GM21515 (cell line): ENCODE data around the gene TMEM79.

Source experiments
- ATAC-seq: cut with Tn5 transposase; IDR thresholded peaks from one replicate; pipeline ENCODE4 v1.9.1; 2021; ENCODE audit not compliant: unreplicated experiment

Gene TMEM79

GRCh38 chr1:156262461-156263287 lies 21.5 kb upstream of the TMEM79 start:
- ATAC-seq, result no peak

DNA sequence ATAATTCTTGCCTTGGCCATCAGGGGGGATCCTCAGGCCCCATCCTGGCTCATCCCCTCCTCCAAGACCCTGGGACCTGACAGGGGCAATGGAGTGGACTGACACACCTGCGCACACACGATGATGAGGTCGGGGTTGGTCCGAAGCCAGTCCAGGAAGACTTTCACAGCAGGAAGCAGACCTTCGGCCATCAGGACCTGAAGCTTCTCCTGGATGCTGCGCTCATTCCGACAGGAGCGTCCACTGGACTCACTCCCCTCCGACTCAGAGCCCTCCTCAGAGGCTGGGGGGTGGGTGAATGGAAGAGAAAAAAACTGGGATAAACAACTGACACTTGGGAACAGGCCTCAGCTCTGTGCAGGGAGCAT lies 20.9 kb upstream of the TMEM79 start:
- no peak for ATAC-seq

DNA sequence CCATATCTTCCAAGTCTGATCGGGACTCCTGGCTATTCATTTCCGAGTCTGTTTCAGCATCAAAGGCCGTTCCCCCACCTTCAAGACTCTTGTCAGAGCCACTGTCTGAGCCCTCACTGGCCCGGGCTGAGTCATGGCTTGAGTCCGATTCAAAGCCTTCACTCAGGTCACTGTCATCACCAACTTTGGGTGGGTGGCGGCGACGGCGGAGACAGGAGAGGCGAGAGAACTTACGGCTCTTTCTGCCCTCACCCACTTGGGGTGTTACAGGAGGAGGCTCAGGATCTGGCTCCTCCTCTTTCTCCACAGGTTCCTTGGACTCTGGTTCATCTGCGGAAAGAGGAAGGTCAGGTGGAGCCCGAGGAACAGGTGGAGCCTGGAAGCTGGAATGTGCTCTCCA lies 18.1 kb upstream of the TMEM79 start:
- no peak for ATAC-seq

DNA sequence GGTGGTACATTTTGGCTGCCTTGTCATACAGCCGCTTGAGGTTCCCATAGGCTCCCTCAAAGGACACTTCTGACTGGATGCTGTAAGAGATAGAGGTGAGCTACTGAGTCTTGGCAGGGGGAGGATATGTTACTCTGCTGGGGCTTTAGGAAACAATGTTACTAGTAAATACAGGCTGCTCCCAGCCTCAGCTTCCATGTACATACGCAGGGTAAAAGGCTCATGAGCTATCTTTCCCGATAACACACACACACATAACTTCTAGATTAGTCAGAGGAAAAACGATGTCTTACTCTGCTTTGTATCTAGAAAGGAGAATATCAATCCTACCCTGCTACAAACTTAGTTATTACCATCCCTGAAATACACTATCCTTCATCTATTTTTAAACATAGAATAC lies 15.8 kb upstream of the TMEM79 start:
- ATAC-seq, result no peak

DNA sequence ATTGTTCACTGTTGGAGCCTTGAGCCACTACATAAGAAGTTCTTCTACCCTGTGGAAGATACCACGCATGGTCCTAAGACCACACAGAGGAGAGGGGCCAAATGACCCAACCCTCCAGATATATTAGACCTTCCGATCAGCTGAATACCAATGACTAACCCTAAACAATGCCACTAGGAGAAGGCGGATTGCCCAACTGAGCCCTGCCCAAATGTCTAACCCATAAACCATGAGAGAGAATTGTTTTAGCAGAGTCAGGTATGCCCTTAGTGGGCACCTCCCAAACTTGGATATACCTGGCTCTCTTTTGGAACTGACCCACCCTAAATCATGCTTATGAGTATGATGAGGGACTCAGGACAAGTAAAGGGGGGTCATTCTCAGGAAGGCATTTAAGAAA lies 13.8 kb upstream of the TMEM79 start:
- no peak for ATAC-seq

DNA sequence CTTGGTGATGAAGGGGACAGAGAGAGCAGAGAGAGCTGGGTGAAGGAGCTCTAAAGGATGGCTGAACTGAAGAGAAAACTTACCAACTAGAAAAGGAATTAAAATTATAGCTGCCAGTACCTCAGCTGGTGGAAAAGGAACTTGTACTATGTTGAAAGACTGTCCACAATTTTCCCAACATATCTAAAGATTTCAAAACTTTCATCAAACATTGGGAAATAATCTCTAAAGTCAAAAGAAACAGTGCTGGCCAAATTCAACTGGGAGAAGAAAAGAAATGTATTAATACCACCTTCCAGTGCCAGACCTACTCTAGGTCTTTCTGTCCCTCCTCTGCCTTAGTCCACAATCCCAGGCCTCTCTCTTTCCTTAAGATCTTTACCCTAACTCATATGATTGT lies 7.6 kb upstream of the TMEM79 start:
- ATAC-seq, result no peak

GRCh38 chr1:156276966-156277381 lies 7.2 kb upstream of the TMEM79 start:
- ATAC-seq, result no peak

DNA sequence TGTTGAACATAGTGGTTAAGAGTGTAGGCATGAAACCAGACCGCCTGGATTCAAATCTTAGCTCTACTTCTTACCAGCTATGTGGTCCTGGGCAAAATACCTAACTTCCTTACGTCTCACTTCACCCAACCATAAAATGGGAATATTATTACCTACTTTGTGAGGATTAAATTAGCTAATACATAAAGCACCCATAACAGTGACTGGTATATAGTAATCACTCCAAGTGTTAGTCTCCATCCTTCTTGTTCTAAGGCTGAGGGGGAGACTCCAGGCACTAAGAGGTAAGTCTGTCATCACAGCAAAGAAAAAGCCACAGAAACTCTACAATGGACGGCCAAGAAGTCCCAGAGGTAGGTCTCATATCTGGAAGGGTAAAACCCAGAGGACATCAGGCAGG lies 4.3 kb upstream of the TMEM79 start:
- no peak for ATAC-seq

GRCh38 chr1:156281281-156281680 lies 2.8 kb upstream of the TMEM79 start:
- ATAC-seq, result no peak

DNA sequence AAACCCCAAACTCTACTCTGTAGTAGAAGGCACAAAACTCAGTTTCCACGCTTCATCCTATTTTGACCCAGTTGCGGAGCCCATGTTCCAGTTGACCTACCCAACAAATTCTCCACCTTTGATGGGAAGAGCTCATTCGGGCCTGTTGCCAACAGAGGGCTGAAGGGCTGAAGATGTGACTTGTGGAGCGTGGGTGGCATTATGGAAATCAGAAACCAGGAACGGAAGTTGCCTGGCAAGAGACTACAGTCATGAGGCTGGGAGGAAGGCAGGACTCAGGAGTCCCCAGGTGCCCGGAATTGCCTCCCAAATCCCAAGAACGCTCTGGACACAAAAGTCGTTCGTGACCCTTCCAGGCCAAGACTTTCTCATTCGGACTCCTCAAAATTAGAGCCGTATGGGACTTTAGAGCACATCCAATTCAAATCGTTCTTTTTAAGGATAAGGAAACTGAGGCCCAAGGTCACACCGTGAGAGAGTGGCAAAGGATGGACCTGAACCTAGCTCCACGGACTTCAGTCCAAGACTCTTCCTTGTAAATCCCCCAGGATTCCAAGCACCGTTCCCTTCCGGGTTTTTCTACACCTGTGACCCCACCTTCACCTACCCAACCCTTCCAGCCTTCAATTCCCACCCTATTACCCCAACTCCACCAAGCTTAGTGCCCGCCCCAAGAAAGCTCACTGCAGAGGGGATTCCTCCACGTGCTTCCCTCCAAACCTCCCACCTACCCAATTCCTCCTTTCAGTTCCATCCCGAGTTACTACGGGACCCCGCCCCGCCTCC lies 2.2 kb upstream of the TMEM79 start:
- ATAC-seq, result peak; percentile 7

DNA sequence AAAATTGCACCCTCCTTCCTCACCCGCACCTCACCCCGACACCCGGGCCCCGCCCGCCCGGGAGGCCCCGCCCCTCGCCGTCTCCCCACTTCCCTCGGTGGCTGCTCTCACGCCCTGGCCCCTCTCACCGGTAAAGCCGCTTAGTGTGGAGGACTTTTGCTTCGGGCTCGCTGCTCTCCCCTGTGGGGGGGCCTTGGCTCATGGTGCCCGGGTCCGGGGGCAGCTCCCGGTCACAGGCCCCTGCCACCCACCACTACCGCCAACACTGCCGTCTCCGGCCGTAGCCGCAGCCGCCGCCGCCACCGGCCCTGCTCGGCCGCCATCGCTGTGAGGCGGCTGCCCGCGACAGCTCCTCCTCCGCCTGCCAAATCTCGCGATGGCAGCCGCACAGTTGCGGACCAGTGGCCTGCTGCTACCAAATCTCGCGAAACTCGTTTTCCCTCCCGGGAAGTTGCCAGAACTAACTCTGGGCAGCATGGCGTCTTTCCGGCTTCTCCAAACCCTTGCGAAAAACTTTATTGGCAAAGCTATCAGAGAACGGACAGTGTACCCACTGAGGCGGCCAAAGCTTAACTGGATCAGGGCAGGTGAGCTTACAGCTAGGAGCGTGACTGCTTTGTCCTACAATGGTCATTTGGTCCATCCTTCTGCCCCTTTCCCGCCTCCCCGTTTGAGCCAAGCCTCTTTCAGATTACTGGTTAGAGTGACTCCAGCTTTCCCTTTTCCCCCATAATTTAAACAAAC lies 1.5 kb upstream of the TMEM79 start, which contains the start of gene SMG5:
Gene SMG5, minus strand, starts transcription at position 347 of the 744 bp plus-strand sequence. Its CDS starts 145 bp downstream, at position 202.
- peak; percentile 73 for ATAC-seq

- no peak for ATAC-seq
Measured at GRCh38 chr1:156283521-156283920, 604 bp upstream of the TMEM79 start.

- no peak for ATAC-seq
Measured at GRCh38 chr1:156284757-156285156, 632 bp downstream of the TMEM79 start.

- no peak for ATAC-seq
Measured at GRCh38 chr1:156285437-156285836, 1.3 kb downstream of the TMEM79 start.

GRCh38 chr1:156286061-156286460 lies 1.9 kb downstream of the TMEM79 start:
- no peak for ATAC-seq

DNA sequence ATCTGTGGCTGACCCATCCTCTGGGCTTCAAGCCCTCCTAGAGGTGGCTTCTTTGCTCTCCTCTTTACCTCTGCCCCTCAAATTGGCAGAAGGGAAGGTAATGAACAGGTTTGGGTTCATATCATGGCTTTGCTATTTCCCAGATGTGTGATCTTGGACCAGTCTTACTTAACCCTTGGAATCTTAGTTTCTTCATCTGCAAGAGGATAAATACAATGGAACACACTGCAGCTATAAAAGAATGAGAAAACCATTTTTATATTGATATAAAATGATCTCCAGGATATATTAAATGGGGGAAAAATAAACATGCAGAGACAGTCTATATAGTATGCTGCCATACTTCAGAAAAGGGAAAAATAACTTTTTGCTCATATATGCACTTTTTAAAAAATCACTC lies 5.7 kb downstream of the TMEM79 start:
- no peak for ATAC-seq

GRCh38 chr1:156291226-156292061 lies 7.3 kb downstream of the TMEM79 start:
- peak; percentile 52 for ATAC-seq

GRCh38 chr1:156293098-156293434 lies 8.9 kb downstream of the TMEM79 start:
- no peak for ATAC-seq

GRCh38 chr1:156293895-156294294 lies 9.8 kb downstream of the TMEM79 start:
- no peak for ATAC-seq

GRCh38 chr1:156295391-156295947 lies 11.3 kb downstream of the TMEM79 start, which contains the start of gene GLMP:
TSS of gene GLMP (minus strand) at chr1:156295679. CDS start at chr1:156295645, 34 bp downstream.
- ATAC-seq, result no peak
